ENCODE results near the gene MFSD11.
A peak's percentile ranks its signal among the peaks of the same experiment; 100 is the strongest.
"Not testable (repeated sequence)": the region's sequence is repeated elsewhere in the genome, so short reads cannot be mapped to it uniquely, and the experiment has no call there.

Gene MFSD11

GRCh38 chr17:76709077-76709950, 28.6 kb upstream of the MFSD11 start:
- peak; percentile 35 for DNase-seq

DNA sequence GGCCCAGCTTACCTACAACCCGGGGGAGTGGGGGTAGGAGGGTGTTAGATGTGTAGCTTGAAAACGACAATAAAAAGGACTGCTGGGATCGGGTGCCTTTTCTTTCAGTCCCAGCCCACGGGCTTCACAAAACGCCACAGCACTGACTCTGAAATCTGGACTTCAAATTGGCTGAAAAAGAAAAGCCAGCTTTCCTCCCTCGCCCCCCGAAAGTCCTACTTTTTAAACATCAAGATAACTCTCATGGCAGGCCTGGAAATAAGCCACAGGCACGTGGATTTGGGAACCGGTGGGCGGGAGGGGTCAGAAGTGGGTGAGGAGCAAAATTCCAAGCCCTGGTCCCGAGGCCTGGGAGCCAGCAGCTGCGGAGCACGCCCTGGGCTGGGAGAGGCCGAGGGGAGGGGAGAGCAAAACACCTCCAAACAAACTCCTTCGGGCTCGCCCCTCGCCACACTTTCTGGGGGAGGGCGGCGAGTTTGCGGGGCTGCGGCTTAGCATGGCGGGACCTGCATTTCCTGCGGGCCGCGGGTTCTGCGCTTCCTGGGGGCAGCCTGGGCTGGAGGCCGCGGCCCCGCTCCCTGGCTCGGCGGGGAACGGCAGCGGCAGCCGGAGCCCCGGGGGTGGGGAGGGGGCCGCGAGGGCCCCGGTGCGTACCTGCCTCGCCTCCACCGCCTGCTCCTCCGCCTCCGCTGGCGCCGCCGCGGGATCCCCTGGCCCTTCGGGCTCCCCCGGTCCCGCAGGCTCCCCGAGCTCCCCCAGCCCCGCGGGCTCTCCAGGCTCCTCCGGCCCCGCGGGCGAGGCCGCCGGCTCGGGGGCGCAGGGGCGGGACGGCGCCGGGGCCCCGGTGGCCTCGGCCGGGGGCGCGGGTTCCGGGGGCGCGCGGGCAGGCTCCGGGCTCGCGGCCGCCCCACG, 27.7 kb upstream of the MFSD11 start:
- DNase-seq, result not testable (repeated sequence)

- peak; percentile 79 for DNase-seq
Measured at GRCh38 chr17:76710863-76711611, 26.9 kb upstream of the MFSD11 start, which contains the start of gene MXRA7. Gene MXRA7, minus strand, starts transcription at chr17:76710965. Its CDS starts 19 bp downstream, at chr17:76710946.

DNA sequence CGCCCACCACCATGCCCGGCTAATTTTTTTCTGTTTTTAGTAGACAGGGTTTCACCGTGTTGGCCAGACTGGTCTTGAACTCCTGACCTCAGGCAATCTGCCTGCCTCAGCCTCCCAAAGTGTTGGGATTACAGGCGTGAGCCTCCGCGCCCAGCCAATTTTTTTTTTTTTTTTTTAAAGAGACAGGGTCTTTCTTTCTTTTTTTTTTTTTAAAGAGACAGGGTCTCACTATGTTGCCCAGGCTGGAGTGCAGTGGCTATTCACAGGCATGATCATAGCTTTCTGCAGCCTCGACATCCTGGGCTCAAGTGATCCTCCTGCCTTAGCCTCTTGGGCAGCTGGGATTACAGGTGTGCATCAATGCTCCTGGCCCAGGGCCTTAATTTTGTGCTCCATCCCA, 25.6 kb upstream of the MFSD11 start:
- not testable (repeated sequence) for DNase-seq

- DNase-seq, result no peak
Measured at GRCh38 chr17:76713765-76714164, 24.2 kb upstream of the MFSD11 start.

DNA sequence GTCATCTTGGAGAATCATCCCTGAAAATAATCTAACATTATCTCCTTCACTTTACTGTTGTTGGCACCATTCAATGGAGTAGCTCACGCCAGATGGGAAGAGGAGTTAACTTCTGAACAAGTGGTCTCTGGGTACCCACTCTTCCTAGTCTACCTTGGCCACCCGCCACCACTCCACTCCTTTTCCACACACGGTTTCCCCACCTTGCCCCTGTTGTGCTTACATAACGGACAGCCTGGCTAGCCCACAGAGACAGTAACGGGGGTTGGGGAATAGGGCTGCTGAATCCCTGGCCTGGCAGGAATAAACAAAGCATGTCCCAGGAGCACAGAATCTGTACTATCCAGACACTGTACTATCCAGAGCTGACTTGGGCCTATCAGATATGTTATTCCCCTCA, 23.6 kb upstream of the MFSD11 start:
- no peak for DNase-seq

DNA sequence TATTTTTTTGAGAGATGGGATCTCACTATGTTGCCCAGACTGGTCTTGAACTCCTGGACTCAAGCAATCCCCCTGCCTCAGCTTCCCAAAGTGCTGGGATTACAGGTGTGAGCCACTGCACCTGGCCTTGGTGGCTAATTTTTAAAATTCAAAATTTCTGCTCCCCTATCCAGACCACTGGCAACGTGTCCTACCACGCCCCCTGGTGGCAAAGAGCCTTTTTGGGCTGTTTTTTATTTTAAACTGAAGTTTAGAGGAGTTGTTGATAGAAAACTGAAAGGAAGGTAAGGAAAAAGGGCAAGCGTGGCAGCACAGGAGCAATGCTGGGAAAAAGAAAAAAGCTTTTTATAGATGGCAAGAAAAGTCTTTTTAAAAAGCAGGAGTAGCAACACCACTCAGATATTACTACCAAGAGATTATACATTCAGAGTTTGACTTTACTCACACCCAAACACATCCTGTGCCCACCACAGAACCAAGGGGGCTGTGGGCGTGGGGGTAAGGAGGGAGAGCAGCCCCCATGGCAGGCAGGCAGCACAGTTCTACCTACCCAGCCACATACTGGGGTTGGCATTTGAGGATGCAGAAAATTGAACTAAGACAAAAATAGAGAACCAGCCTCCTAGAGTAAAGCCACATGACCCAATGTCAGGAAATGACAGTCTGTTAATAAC, 23.0 kb upstream of the MFSD11 start:
- peak; percentile 47 for DNase-seq

DNA sequence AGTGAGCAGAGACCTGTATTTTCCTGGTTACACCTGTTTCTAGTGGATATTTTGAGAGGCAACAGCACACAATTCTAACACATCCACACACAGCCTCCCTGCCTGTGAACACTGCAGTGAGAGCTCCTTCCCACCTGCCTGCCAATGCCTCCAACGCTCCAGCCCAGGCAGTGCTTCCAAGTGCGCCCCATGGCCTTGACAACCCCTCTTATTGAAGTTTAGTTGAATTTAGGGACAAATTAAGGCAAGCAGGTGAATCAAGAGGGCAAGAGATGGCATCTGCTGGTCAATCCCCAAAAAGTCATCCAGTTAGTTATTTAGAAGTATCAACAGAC, 22.5 kb upstream of the MFSD11 start:
- DNase-seq, result no peak

DNA sequence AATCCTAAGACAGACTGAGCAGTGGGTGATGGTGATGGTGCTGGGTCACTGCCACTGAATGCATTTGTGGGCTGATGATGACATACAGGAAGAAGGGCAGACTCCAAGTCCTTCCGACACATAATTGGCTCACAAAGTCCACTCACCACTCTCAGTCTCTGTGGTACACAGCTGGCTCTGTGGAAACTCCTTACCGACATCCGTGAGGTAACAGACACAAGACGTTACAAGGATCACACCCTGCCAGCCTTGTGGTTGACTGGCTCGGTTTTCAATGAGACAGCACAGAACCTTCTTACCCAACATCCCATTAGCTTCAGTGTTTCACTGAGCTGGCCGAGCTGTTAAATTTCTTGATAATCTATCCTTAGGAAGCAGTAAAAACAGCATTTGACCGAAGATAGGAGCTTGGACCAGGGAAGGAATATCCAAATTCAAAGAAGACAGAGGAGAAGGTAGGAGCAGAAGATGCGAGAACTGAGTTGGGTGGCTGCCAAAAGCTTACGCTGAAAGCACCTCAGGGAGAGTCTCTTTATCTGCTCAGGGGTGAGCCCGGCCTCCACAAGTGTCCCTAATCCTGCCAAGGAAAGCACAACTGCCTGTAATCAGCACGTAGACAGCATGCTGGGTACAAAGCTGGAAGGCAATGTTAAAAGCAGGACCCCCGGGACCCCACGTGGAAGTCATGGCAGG, 21.6 kb upstream of the MFSD11 start:
- DNase-seq, result no peak

- DNase-seq, result no peak
Measured at GRCh38 chr17:76716839-76717215, 21.1 kb upstream of the MFSD11 start.

DNA sequence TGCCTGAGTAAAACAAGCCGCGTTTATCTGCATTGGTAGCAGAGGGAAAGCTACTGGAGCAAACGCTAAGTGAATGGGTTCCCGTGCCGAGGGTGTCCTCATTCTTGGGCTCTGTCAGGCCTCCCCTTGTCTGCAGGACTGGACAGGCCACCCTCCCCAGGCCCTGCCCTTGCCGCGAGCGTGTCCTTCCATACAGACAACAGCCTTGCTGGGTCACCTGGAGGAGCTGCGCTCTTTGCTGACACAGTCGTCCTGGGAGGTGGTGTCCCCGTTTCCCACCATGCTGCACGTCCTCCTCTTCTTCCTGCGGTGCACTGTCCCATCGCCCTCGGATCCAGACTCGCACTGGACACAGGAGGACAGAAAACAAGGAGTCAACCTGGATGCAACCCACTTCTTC, 19.4 kb upstream of the MFSD11 start:
- DNase-seq, result no peak

DNA sequence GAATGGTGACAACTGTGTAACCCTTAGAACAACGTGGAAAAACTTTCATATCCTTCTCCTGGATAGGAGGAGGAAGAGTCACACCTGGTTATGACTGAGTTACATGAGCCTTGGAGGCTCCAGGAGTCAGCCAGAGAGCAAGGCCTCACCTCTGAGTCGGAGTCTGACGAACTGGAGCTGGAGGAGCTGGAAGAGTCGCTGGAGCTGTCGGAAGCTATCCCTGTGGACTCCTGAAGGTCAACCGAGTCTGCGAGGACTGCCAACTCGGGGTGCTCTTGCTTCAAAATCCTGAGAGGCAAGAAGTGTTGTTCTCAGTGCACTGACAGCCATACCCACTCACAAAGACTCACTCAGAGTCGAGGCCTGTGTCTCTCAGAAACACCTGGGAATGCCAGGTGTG, 17.7 kb upstream of the MFSD11 start:
- no peak for DNase-seq

- DNase-seq, result no peak
Measured at GRCh38 chr17:76720941-76721340, 17.0 kb upstream of the MFSD11 start.

- no peak for DNase-seq
Measured at GRCh38 chr17:76721463-76721862, 16.5 kb upstream of the MFSD11 start.

DNA sequence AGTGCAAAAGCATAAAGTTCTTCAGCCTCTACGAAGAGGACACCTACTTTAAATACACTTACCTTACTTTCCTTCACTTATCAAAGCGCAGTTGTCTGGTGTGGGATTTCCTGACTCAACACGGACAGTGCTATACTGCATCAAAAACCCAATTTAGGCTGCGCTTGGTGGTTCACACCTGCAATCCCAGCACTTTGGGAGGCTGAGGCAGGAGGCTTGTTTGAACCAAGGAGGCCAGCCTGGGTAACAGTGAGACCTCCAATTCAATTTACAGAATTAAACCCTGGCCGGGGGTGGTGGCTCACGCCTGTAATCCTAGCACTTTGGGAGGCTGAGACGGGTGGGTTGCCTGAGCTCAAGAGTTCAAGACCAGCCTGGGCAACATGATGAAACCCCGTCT, 15.6 kb upstream of the MFSD11 start:
- no peak for DNase-seq

- not testable (repeated sequence) for DNase-seq
Measured at GRCh38 chr17:76722977-76723376, 14.9 kb upstream of the MFSD11 start.

DNA sequence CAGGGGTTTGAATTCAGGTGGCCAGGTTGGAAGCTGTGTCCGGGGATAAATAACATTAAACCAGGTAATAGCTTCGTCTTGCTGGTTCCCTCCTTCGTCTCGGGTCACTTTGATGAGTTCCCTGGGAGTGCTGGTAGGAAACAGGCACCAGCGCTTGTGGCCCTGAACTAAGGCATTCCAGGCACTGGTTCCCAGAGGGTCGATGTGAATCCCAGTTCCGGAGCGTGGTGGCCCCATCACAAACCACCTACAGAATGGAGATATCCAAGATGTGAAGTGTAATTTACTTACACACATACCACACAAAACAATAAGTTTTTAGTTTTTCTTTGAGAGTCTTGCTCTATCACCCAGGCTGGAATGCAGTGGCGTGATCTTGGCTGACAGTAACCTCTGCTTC, 14.1 kb upstream of the MFSD11 start:
- no peak for DNase-seq

- peak; percentile 57 for DNase-seq
Measured at GRCh38 chr17:76725580-76726230, 12.2 kb upstream of the MFSD11 start.

GRCh38 chr17:76726231-76726775, 11.6 kb upstream of the MFSD11 start, which contains the start of gene JMJD6:
Gene JMJD6, minus strand, starts transcription at chr17:76726606. Its CDS starts 131 bp downstream, at chr17:76726475.
- peak; percentile 97 for DNase-seq

- DNase-seq, result peak; percentile 73
Measured at GRCh38 chr17:76726776-76727718, 10.9 kb upstream of the MFSD11 start, which contains the start of gene METTL23. Gene METTL23, plus strand, starts transcription at chr17:76726839. Its CDS starts 2,872 bp downstream, at chr17:76729711.

Data from NCI-H345 (cell line).